Kidney (tissue), 14 donors: Measurements from ENCODE around the gene SIGLEC5. TPM values are rescaled to one million over a fixed set of nuclear protein-coding genes. Genes with fewer than 3 reads are reported as not detected.

Experiments
- DNase-seq, 5 donors: peaks; one replicate each; pipeline ENCODE4 v3.0.0-alpha.2; 2013 to 2020
- FAIRE-seq: peaks from 2 replicates; lab custom pipeline; 2012; peaks lifted over from hg19 to GRCh38; lab: Jason Lieb, UNC
- H3K27ac ChIP-seq, 2 donors: one replicate each; pipeline ENCODE4 v1.7.0; 2013; ENCODE audit warnings: low read depth in 2 of 2, low read length in 2 of 2, inconsistent platforms in 1 of 2
- H3K27me3 ChIP-seq: one replicate; pipeline ENCODE4 v1.7.1; 2013; ENCODE audit warnings: low read length, inconsistent platforms; ENCODE audit not compliant: control insufficient read depth, insufficient read depth
- H3K36me3 ChIP-seq, 3 donors: one replicate each; pipeline versions ENCODE4 v1.7.0 to v1.7.1; 2013; ENCODE audit warnings: low read length in 3 of 3, control low read depth in 1 of 3, inconsistent platforms in 1 of 3; ENCODE audit not compliant: insufficient read depth in 3 of 3, control insufficient read depth in 2 of 3
- H3K4me1 ChIP-seq, 3 donors: one replicate each; pipeline versions ENCODE4 v1.7.0 to v1.7.1; 2013; ENCODE audit warnings: low read length in 3 of 3, inconsistent platforms in 1 of 3, low read depth in 1 of 3; ENCODE audit not compliant: control insufficient read depth in 2 of 3, insufficient read depth in 2 of 3
- H3K4me3 ChIP-seq, 3 donors: one replicate each; pipeline versions ENCODE4 v1.7.0 to v1.8.1; 2013; ENCODE audit warnings: low read length in 3 of 3, control low read depth in 1 of 3, inconsistent platforms in 1 of 3
- H3K9ac ChIP-seq, 3 donors: one replicate each; pipeline versions ENCODE4 v1.7.0 to v1.7.1; 2013; ENCODE audit warnings: low read length in 3 of 3, control low read depth in 1 of 3, inconsistent platforms in 1 of 3
- H3K9me3 ChIP-seq, 3 donors: one replicate each; pipeline versions ENCODE4 v1.7.0 to v1.7.1; 2013; ENCODE audit warnings: low read length in 3 of 3, control low read depth in 1 of 3, inconsistent platforms in 1 of 3; ENCODE audit not compliant: control insufficient read depth in 2 of 3, insufficient read depth in 1 of 3
- intact Hi-C: fragments of 100-400 bp; cut with DNase I; formaldehyde crosslinking; loops from one replicate; pipeline ENCODE4 v1.11.1; 2022
- polyA plus RNA-seq: library from polyadenylated mRNA; stranded (reverse); fragments of 350-450 nt; fragmentation: Illumina TruSeq; extraction: RNeasy Lipid Tissue Mini Kit (QIAGEN cat#74804); gene quantifications from one replicate; pipeline ENCODE4 v1.2.3, GENCODE V29; 2014; ENCODE audit warnings: low read depth, low replicate concordance; ENCODE audit not compliant: insufficient read depth
- total RNA-seq: library from RNA; stranded (reverse); fragmentation: NEBNext Ultra II Directional; extraction: Animal tissue kit (Norgen Biotek cat#: 25700); gene quantifications from one replicate; pipeline ENCODE4 v1.2.1, GENCODE V29; 2021
- TF ChIP-seq, protein P1 (sequence below): IDR thresholded peaks from 3 replicates; pipeline ENCODE4 v1.5.1; 2012; ENCODE audit warnings: mild to moderate bottlenecking, moderate library complexity, borderline replicate concordance; ENCODE audit not compliant: insufficient read depth; ENCODE audit errors: extremely low read depth
- donor health status: control.
- donor health status: control.
- donor health status: control.
- donor health status: control.
- donor health status: control.
- donor health status: DM: yes; HTN: yes; CAD: no.
- donor health status: Normal renal cell carcinoma (clear cell type).

Gene SIGLEC5
- total and polyA plus RNA-seq, 2 donors from 2014 or later = not detected

DNA sequence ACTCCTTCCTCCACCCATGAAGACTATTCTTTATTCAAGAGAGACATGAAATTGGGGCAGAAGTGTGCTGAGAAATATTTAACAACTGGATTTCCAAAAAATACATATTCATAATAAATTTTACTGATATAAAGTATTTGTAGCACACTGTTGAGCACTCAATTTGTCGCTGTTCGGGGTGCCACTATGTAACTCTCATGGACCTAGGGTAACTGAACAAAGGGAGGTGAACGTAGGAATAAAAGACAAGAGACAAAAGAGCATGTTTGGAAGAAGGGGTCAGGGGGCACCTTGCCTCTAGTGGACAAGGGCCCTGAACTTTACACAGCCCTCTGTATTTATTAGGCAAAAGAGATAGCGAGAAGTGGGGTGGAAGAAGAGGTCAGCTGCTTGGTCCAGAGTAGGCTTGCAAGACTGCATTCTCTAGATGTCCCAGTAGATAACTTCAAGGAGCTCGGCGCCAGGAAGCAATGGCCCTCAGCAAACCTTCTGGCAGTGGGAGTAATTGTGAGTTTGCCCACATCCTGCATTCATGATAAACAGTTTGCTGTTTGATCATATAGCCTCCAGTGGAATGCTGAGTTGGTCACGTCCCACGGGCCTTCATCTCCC lies 63.6 kb downstream of the SIGLEC5 start:
- FAIRE-seq (no peak), DNase-seq (no peak)
- no peak overlapping the region for H3K4me3 ChIP-seq
- no peak overlapping the region for H3K9ac ChIP-seq
- H3K9me3 ChIP-seq = no peaks in the 10 kb centered on the region
- H3K27ac ChIP-seq = no peak overlapping the region
- TF ChIP-seq, protein P1, sequence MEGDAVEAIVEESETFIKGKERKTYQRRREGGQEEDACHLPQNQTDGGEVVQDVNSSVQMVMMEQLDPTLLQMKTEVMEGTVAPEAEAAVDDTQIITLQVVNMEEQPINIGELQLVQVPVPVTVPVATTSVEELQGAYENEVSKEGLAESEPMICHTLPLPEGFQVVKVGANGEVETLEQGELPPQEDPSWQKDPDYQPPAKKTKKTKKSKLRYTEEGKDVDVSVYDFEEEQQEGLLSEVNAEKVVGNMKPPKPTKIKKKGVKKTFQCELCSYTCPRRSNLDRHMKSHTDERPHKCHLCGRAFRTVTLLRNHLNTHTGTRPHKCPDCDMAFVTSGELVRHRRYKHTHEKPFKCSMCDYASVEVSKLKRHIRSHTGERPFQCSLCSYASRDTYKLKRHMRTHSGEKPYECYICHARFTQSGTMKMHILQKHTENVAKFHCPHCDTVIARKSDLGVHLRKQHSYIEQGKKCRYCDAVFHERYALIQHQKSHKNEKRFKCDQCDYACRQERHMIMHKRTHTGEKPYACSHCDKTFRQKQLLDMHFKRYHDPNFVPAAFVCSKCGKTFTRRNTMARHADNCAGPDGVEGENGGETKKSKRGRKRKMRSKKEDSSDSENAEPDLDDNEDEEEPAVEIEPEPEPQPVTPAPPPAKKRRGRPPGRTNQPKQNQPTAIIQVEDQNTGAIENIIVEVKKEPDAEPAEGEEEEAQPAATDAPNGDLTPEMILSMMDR = no peak
- intact Hi-C loops = no loop called here
- H3K27me3 ChIP-seq = peaks cover 2% of the 10 kb centered on the region
- no peaks in the 10 kb centered on the region for H3K36me3 ChIP-seq
- H3K4me1 ChIP-seq = peaks cover 0 to under 1% (median 0%) of the 10 kb centered on the region in 3 donors

GRCh38 chr19:51565583-51565982 lies 64.6 kb downstream of the SIGLEC5 start:
- no peaks in the 10 kb centered on the region for H3K36me3 ChIP-seq
- no peak overlapping the region for H3K4me3 ChIP-seq
- H3K27ac ChIP-seq = no peak overlapping the region
- TF ChIP-seq, protein P1 = no peak
- intact Hi-C loops = no loop called here
- no peak overlapping the region for H3K9ac ChIP-seq
- FAIRE-seq (no peak), DNase-seq (no peak)
- no peaks in the 10 kb centered on the region for H3K9me3 ChIP-seq
- H3K4me1 ChIP-seq = no peaks in the 10 kb centered on the region
- H3K27me3 ChIP-seq = peaks cover 2% of the 10 kb centered on the region

DNA sequence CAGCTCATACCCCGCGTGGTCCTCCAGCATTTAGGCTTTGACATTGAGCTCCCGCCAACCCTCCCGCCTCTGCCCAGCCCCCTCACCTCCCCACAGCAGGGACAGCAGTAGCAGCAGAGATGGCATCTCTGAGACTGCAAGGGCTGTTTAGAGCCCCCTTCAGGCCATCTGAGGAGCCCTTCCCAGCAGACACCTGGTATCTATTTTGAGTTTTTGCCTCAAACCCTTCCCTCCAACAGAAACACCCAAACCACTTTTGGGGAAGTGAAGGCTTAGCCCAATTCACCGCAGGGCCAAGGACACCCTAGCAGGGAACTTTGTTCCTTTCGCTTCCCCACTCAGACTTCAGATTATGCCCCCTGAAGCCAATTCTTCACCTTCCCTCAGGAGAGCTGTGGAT lies 65.4 kb downstream of the SIGLEC5 start:
- intact Hi-C loops = no loop called here
- no peak for FAIRE-seq
- peaks cover 2% of the 10 kb centered on the region for H3K27me3 ChIP-seq
- no peak overlapping the region for H3K9ac ChIP-seq
- H3K9me3 ChIP-seq = no peaks in the 10 kb centered on the region
- H3K27ac ChIP-seq = no peak overlapping the region
- H3K4me3 ChIP-seq = no peak overlapping the region
- no peaks in the 10 kb centered on the region for H3K4me1 ChIP-seq
- no peaks in the 10 kb centered on the region for H3K36me3 ChIP-seq
- TF ChIP-seq, protein P1 = no peak
- DNase-seq = no peak

Other genes starting within 250 kb of the SIGLEC5 start
- gene LIM2, start 242.4 kb downstream of the SIGLEC5 start, total RNA-seq = not detected
- gene LIM2, start 242.4 kb downstream of the SIGLEC5 start, polyA plus RNA-seq = not detected
- gene C19orf84, start 239.8 kb downstream of the SIGLEC5 start, total RNA-seq = not detected
- gene C19orf84, start 239.8 kb downstream of the SIGLEC5 start, polyA plus RNA-seq = not detected
- gene SIGLEC10, start 212.8 kb downstream of the SIGLEC5 start, total RNA-seq = 33.8 TPM
- gene SIGLEC10, start 212.8 kb downstream of the SIGLEC5 start, polyA plus RNA-seq = 0.34 TPM
- gene SIGLEC8, start 171.9 kb downstream of the SIGLEC5 start, total RNA-seq = 1.8 TPM
- not detected for gene SIGLEC8, start 171.9 kb downstream of the SIGLEC5 start, polyA plus RNA-seq
- gene CEACAM18, start 151.9 kb downstream of the SIGLEC5 start, total RNA-seq = not detected
- not detected for gene CEACAM18, start 151.9 kb downstream of the SIGLEC5 start, polyA plus RNA-seq
- gene SIGLEC12, start 128.6 kb downstream of the SIGLEC5 start, total RNA-seq = 0.66 TPM
- gene SIGLEC12, start 128.6 kb downstream of the SIGLEC5 start, polyA plus RNA-seq = not detected
- 4.8 TPM for gene SIGLEC6, start 98.7 kb downstream of the SIGLEC5 start, total RNA-seq
- gene SIGLEC6, start 98.7 kb downstream of the SIGLEC5 start, polyA plus RNA-seq = not detected
- gene ZNF175, start 59.1 kb downstream of the SIGLEC5 start, total RNA-seq = 20.1 TPM
- 3.3 TPM for gene ZNF175, start 59.1 kb downstream of the SIGLEC5 start, polyA plus RNA-seq
- gene SIGLEC14, start 16.4 kb upstream of the SIGLEC5 start, total RNA-seq = 11.5 TPM
- gene SIGLEC14, start 16.4 kb upstream of the SIGLEC5 start, polyA plus RNA-seq = 0.26 TPM
- 25.4 TPM for gene SPACA6, start 62.9 kb upstream of the SIGLEC5 start, total RNA-seq
- 18.9 TPM for gene SPACA6, start 62.9 kb upstream of the SIGLEC5 start, polyA plus RNA-seq
- gene HAS1, start 93.6 kb upstream of the SIGLEC5 start, total RNA-seq = not detected
- gene HAS1, start 93.6 kb upstream of the SIGLEC5 start, polyA plus RNA-seq = not detected
- gene FPR1, start 121.5 kb upstream of the SIGLEC5 start, total RNA-seq = 16.6 TPM
- gene FPR1, start 121.5 kb upstream of the SIGLEC5 start, polyA plus RNA-seq = 2.2 TPM
- 2.3 TPM for gene FPR2, start 130.8 kb upstream of the SIGLEC5 start, total RNA-seq
- not detected for gene FPR2, start 130.8 kb upstream of the SIGLEC5 start, polyA plus RNA-seq
- gene FPR3, start 164.8 kb upstream of the SIGLEC5 start, total RNA-seq = 8.5 TPM
- gene FPR3, start 164.8 kb upstream of the SIGLEC5 start, polyA plus RNA-seq = 1.1 TPM